GM18868 (cell line): Measurements from ENCODE around the gene SCRN1.

Experiments
- ATAC-seq: cut with Tn5 transposase; IDR thresholded peaks from one replicate; pipeline ENCODE4 v1.9.1; 2021; ENCODE audit warnings: mild to moderate bottlenecking, moderate library complexity; ENCODE audit not compliant: unreplicated experiment

Gene SCRN1

GRCh38 chr7:29935111-29935510 lies 54.5 kb downstream of the SCRN1 start:
- no peak for ATAC-seq

- ATAC-seq, result no peak
Measured at GRCh38 chr7:29929018-29929807, 60.4 kb downstream of the SCRN1 start.

DNA sequence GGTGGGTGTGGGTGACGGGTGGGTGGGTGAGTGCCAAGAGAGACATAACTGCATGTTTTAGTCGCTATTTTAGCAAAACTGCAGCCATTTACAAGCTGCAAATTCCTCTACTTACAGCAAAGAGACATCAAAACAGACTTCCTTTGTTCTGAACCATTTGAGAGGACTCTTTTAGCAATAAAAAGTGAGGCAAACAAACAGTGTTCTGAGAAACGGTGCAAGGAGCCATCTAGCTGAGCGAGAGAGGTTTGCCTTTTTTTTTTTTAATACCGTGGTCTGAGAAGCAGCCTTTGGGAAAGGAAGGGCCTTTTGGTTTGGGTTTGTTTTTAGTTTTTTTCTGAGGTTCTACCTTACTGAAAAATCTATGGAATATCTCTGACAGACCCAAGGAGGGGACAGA lies 62.9 kb downstream of the SCRN1 start:
- no peak for ATAC-seq

GRCh38 chr7:29926216-29926615 lies 63.4 kb downstream of the SCRN1 start:
- no peak for ATAC-seq

DNA sequence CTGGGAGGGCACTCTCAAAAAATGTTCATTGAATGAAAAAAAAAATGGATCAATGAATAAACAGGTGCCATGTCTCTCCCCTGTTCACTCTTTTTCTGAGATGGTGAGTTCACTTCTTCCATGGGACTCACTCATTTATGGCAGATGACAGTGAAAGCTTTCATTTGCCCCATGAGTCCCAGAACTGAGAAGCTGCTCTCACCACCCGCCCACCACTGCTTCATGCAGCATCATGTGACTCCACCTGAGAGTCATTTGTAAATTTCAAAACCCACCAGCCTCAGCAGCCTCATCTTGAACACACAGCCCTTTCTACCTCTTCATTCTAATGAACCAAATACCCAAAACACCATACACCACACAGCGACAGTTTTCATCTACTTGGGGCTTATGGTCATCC lies 64.9 kb downstream of the SCRN1 start:
- no peak for ATAC-seq

- ATAC-seq, result no peak
Measured at GRCh38 chr7:29924006-29924405, 65.6 kb downstream of the SCRN1 start.

DNA sequence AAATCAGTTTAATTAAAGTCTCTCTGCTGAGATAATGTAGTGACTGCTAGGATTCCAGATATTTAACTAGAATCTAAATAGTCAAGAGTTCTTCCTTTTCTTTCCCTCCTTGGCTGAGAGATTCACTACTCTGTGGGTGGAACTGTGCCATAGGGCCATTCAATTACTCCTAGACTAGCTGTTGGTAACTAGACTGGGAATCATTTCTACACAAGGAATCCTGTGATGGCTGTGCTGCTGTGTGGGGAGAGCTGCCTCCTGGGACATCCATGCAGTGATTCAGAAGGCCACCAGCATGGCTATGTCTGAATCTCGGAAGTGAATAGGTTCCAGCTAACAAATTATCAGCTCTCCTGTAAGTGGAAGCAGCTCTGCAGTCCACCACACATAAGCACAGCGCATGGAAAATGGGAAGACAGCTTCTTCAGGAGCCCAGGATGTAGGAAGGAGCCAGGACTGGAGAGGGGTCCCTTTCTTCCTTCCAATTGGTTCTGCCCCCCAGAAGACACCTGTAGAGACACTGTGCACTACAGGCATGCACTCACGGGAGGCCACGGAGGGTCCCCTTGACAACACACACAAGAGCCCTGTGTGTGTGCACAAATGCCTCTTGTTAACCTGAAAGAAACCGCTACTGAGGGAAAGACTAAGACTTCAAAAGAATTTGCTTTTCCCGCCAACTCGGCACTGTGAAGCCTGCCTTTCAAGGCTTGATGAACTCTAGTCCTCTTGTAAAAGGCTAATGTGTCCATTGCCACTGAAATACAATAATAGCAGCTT lies 66.5 kb downstream of the SCRN1 start:
- ATAC-seq, result no peak

- ATAC-seq, result peak; percentile 90
Measured at GRCh38 chr7:29921404-29922010, 68.1 kb downstream of the SCRN1 start.

- ATAC-seq, result no peak
Measured at GRCh38 chr7:29920491-29920890, 69.1 kb downstream of the SCRN1 start.

- ATAC-seq, result no peak
Measured at GRCh38 chr7:29919790-29920189, 69.8 kb downstream of the SCRN1 start.

- no peak for ATAC-seq
Measured at GRCh38 chr7:29918850-29919249, 70.8 kb downstream of the SCRN1 start.

- ATAC-seq, result no peak
Measured at GRCh38 chr7:29917641-29918040, 72.0 kb downstream of the SCRN1 start.

DNA sequence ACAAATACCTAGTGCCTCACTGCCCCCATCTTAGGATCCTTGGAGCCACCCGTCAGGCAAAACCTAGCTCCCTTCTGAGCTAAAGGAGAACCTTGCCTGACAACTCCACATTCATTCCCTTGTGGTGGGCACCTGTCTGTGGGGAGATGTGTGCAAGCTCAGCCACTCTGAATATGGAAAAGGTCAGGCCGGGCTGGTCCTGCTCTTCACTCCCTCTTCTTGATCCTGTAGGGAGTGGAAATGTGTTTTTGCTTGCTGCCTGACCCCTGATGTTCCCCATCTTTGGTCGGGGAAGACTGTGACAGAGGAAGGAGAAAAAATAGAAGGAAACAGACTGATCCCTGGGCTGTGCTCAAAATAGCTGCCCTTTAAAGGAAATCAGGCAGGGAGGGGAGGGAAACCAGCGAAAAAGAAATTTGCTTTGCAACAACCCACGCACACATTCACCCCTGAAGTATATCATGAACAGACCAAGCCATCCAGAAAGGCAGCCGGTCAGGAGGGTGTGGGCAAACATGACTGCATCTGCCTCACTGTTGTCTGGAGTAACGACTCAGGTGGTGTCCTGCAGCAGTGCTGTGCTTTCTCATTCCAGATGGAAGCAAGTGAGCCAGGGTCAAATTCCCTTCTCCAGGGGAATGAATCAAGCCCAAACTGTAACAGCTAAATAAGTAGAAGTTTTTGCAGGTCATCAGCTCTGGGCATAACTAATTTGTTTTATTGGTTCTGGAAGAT lies 74.0 kb downstream of the SCRN1 start:
- no peak for ATAC-seq

GRCh38 chr7:29914180-29914579 lies 75.4 kb downstream of the SCRN1 start:
- no peak for ATAC-seq

GRCh38 chr7:29906200-29907022 lies 83.2 kb downstream of the SCRN1 start:
- ATAC-seq, result no peak

- no peak for ATAC-seq
Measured at GRCh38 chr7:29900745-29901144, 88.9 kb downstream of the SCRN1 start.

DNA sequence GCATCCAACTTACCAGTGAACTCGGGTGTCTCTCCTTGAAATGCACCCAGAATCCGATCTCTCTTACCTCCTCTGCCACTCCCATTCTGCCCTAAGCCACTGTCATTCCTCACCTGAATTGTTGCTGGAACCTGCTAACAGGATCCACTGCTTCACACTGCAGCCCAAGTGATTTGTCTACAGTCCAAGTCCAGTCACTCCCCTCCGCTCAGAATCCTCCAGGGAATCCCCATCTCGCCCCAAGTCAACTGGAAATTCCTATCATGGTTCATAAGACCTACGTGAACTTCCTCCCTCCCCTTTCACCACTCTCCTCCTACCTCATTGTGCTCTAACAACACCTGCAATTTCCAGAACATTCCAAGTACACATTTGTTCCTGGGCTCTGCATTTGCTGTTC lies 91.3 kb downstream of the SCRN1 start:
- no peak for ATAC-seq

DNA sequence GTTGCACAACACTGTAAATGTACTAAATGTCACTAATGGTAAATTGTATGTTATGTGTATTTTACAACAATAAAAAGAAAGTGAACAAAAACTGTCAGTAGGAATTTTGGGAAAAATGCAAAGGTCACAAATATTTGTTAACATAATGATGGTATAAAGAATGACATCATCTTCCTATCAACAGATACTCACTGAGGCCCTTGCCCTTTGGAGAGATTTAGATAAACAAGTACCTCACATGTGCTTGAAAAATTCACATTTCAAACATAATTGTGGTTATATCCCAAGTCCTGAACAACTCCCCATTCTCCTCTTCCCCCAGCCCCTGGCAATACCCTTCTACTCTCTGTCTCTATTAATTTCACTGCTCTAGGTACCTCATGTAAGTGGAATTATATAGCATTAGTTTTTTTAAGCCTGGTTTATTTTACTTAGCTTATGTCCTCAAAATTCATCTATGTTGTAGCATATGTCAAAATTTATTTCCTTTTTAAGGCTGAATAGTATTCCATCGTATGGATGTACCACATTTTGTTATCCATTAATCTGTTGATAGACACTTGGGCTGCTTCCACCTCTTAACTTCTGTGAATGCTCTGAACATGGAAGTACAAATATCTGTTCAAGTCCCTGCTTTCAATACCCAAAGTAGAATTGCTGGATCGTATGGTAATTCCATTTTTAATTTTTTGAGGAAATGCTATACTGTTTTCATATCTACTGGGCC lies 92.8 kb downstream of the SCRN1 start:
- no peak for ATAC-seq

DNA sequence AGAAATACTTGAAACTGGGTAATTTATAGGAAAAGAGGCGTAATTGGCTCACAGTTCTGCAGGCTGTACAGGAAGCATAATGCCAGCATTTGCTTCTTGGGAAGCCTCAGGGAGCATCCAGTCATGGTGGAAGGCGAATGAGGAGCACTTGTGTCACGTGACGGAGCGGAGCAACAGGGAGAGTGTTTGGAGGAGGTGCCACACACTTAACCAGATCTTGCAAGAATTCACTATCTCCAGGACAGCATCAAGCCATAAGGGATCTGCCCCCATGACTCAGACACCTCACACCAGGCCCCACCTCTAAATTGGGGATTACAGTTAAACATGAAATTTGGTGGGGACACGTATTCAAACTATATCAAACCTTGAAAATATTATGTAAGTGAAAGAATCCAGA lies 94.0 kb downstream of the SCRN1 start:
- ATAC-seq, result no peak

- no peak for ATAC-seq
Measured at GRCh38 chr7:29894256-29894655, 95.3 kb downstream of the SCRN1 start.
